Left cardiac atrium (tissue), 2 donors: ENCODE data around the gene NAPG. TPM values are rescaled to one million over a fixed set of nuclear protein-coding genes. Genes with fewer than 3 reads are reported as not detected.

ENCODE experiments used
- total RNA-seq, 2 donors: library from RNA; stranded (reverse); fragmentation: NEBNext Ultra II Directional; extraction: Animal tissue kit (Norgen Biotek cat#: 25700); gene quantifications; one replicate each; pipeline ENCODE4 v1.2.1, GENCODE V29; 2021
- donor health status: DM: no; HTN: yes; CAD: no; lungs with severe emphysema.
- donor health status: DM: yes; HTN: yes; CAD: no.

NAPG gene
- total RNA-seq, 2 donors from 2014 or later: 22.6 to 38.3 TPM

Other genes with a start within 250 kb of the NAPG start
- gene APCDD1, start 71.4 kb upstream of the NAPG start, total RNA-seq: 10 to 100 TPM; 48.3 to 55.1 TPM